Tibial artery (tissue), 4 donors: ENCODE results near the gene TACR1.

ENCODE experiments used
- DNase-seq, 2 donors: peaks; one replicate each; pipeline ENCODE4 v3.0.0-alpha.2; 2019
- H3K27ac ChIP-seq, 2 donors: fragments of 200-600 bp; sonication (generic) in 1 of 2; 1 replicate in 1 of 2; 2 replicates in 1 of 2; pipeline ENCODE4 v1.5.1; 2018 to 2019; ENCODE audit warnings: mild to moderate bottlenecking in 1 of 2
- H3K27me3 ChIP-seq, 2 donors: fragments of 200-600 bp; sonication (generic) in 1 of 2; one replicate each; pipeline versions ENCODE4 v1.5.1 to v1.6.0; 2016 to 2019
- H3K36me3 ChIP-seq, 3 donors: fragments of 200-600 bp; sonication (generic) in 2 of 3; one replicate each; pipeline ENCODE4 v1.5.1; 2016 to 2019; ENCODE audit warnings: mild to moderate bottlenecking in 2 of 3
- H3K4me1 ChIP-seq, 4 donors: fragments of 200-600 bp; sonication (generic) in 2 of 4; 1 replicate in 3 of 4; 2 replicates in 1 of 4; pipeline ENCODE4 v1.5.1; 2016 to 2019
- H3K4me3 ChIP-seq, 2 donors: fragments of 200-600 bp; sonication (generic) in 1 of 2; 1 replicate in 1 of 2; 2 replicates in 1 of 2; pipeline ENCODE4 v1.5.1; 2018 to 2019; ENCODE audit warnings: mild to moderate bottlenecking in 2 of 2
- H3K9me3 ChIP-seq, 3 donors: fragments of 200-600 bp; sonication (generic) in 1 of 3; one replicate each; pipeline ENCODE4 v1.5.1; 2016 to 2019
- CTCF ChIP-seq, 2 experiments: fragments of 200-600 bp in 1 of 2; fragments of 450-650 bp in 1 of 2; IDR thresholded peaks; one replicate each; pipeline ENCODE4 v1.5.1; 2017 to 2019; ENCODE audit warnings: antibody characterized with exemption in 2 of 2, mild to moderate bottlenecking in 1 of 2, moderate library complexity in 1 of 2
- intact Hi-C: fragments of 100-400 bp; cut with DNase I; formaldehyde crosslinking; loops from one replicate; pipeline ENCODE4 v1.15.0; 2023; ENCODE audit warnings: low total_unique reads

The TACR1 gene

DNA sequence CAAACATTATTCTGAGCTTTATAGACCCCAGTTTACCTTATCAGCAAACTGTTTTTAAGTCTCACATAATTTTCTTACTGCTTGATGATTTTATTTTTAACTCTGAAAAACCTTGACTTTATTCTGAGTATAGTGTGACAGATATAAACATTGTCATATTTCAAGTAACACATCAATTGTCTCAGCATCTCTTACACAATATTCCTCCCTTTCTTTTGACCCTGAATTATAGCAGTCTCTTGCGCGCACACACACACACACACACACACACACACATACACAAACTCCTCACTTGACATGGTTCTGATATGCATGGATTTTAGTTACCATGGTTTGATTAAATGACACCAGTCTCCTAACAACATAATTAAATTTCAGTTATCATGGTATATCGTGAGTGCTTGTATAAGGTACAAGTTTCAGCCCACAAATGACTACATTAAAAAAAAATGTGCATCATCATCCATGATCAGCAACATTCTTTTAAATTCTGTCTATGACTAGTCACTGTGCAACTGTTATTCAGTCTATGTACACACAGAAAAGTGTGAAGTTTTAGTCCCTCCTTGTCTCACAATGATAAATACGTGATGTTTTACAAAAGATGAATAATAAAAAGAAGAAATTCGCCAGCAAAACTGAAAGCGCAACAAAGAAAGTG lies 39.5 kb upstream of the TACR1 start:
- no peak overlapping the region for H3K27ac ChIP-seq
- DNase-seq, result no peak
- H3K4me3 ChIP-seq, result no peak overlapping the region
- no peak for TF ChIP-seq CTCF (IDR thresholded peaks at IDR 0.05)
- H3K27me3 ChIP-seq, result no peaks in the 10 kb centered on the region
- H3K9me3 ChIP-seq, result peaks cover 0 to 11% (median 11%) of the 10 kb centered on the region in 3 donors
- H3K36me3 ChIP-seq, result no peaks in the 10 kb centered on the region
- intact Hi-C loops, result no loop called here
- H3K4me1 ChIP-seq, result no peaks in the 10 kb centered on the region

- intact Hi-C loops, result no loop called here
- no peak for TF ChIP-seq CTCF (IDR thresholded peaks at IDR 0.05)
- no peaks in the 10 kb centered on the region for H3K36me3 ChIP-seq
- no peaks in the 10 kb centered on the region for H3K27me3 ChIP-seq
- peaks cover 0 to 11% (median 3%) of the 10 kb centered on the region in 3 donors for H3K9me3 ChIP-seq
- no peak overlapping the region for H3K27ac ChIP-seq
- H3K4me1 ChIP-seq, result no peaks in the 10 kb centered on the region
- no peak for DNase-seq
- H3K4me3 ChIP-seq, result no peak overlapping the region
Observed at GRCh38 chr2:75237296-75237695, 38.0 kb upstream of the TACR1 start.

GRCh38 chr2:75233965-75234364 lies 34.6 kb upstream of the TACR1 start:
- intact Hi-C loops, result no loop called here
- TF ChIP-seq CTCF (IDR thresholded peaks at IDR 0.05), result no peak
- Histone ChIP-seq H3K4me1 (no peaks in the 10 kb centered on the region), H3K4me3 (no peak overlapping the region), H3K27ac (no peak overlapping the region), H3K27me3 (no peaks in the 10 kb centered on the region), H3K9me3 (no peaks in the 10 kb centered on the region), H3K36me3 (no peaks in the 10 kb centered on the region)
- DNase-seq, result no peak

DNA sequence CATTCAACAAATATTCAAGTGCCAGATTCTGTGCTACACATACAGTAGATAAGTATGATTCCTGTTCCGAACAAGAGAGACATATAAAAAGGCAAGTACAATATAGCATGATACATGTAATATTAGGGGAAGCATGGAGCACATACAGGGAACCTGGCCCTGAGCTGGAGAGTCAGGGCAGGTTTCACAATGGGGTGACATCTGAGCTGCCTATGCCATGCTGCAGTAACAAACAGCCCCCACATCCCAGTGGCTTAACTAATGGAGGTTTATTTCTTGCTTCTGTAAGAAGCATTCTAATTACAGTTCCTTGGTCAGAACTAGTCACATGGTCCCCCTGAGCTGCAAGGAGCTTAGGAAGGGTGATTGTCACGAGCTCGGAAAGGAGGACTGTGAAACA lies 27.3 kb upstream of the TACR1 start:
- intact Hi-C loops, result no loop called here
- H3K27me3 ChIP-seq, result no peaks in the 10 kb centered on the region
- H3K36me3 ChIP-seq, result no peaks in the 10 kb centered on the region
- no peak overlapping the region for H3K27ac ChIP-seq
- H3K4me3 ChIP-seq, result no peak overlapping the region
- no peak for DNase-seq
- no peaks in the 10 kb centered on the region for H3K9me3 ChIP-seq
- TF ChIP-seq CTCF (IDR thresholded peaks at IDR 0.05), result no peak
- no peaks in the 10 kb centered on the region for H3K4me1 ChIP-seq

GRCh38 chr2:75226099-75226498 lies 26.8 kb upstream of the TACR1 start:
- Histone ChIP-seq H3K27me3 (no peaks in the 10 kb centered on the region), H3K9me3 (no peaks in the 10 kb centered on the region), H3K4me1 (no peaks in the 10 kb centered on the region), H3K36me3 (no peaks in the 10 kb centered on the region), H3K27ac (no peak overlapping the region), H3K4me3 (no peak overlapping the region)
- no peak for DNase-seq
- TF ChIP-seq CTCF (IDR thresholded peaks at IDR 0.05), result no peak
- intact Hi-C loops, result no loop called here

GRCh38 chr2:75224636-75225094 lies 25.3 kb upstream of the TACR1 start:
- intact Hi-C loops, result no loop called here
- H3K36me3 ChIP-seq, result no peaks in the 10 kb centered on the region
- no peak for TF ChIP-seq CTCF (IDR thresholded peaks at IDR 0.05)
- no peak for DNase-seq
- H3K27me3 ChIP-seq, result no peaks in the 10 kb centered on the region
- H3K9me3 ChIP-seq, result no peaks in the 10 kb centered on the region
- H3K27ac ChIP-seq, result no peak overlapping the region
- no peak overlapping the region for H3K4me3 ChIP-seq
- no peaks in the 10 kb centered on the region for H3K4me1 ChIP-seq
